HG02981 (cell line): Measurements from ENCODE around the gene PTPRM.

ENCODE experiments used
- ATAC-seq: cut with Tn5 transposase; IDR thresholded peaks from one replicate; pipeline ENCODE4 v1.9.1; 2021; ENCODE audit warnings: mild to moderate bottlenecking, moderate library complexity; ENCODE audit not compliant: unreplicated experiment

PTPRM gene

DNA sequence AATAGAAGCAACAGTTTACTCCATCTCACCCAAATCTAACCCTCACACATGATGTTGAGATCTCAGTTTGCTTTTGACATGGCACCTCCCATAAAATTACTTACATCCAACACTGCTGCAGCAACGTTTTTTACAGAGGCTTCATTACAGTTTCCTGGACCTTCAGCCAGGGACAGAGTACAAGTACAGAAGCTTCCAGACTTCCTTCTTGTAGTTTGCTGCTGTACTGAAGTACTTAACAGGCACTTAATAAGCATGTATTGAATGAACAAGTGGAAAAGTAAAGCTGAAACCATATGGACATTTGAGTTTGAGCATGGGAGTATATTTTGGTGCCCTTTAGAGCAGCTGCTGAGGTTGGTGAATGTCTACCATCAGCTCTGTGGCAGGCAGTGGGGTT is 514.2 kb downstream of the PTPRM start:
- no peak for ATAC-seq

DNA sequence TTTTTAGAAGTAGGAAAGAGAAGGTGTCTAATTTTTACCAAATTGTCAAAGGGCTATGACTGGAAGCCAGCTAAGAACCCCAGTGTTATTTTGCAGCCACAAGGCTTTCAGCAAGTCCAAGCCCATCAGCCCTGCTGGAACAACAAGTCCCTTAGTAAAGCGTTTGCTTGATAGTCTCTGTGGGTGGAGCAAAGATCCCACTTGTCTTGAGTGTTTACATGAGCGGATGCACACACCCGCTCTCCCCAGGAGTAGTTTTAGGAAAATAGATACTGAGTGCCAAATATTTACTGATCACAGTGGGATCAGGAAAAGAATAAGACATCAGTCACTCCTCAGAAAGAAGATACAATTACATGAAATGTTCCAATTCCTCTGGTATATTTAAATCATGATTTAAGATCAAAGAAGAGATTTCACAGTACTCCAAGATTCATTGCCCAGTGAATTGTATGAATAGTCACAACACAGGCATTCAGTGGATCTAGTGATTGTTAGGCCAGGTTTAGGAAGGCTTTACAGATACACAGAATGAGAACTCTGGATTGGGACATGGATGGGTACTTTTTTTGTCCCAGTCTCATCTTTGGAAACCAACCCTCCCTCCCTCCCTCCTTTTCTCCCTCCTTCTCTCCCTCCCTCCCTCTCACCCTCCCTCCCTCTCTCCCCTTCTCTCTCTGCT is 514.9 kb downstream of the PTPRM start:
- no peak for ATAC-seq

DNA sequence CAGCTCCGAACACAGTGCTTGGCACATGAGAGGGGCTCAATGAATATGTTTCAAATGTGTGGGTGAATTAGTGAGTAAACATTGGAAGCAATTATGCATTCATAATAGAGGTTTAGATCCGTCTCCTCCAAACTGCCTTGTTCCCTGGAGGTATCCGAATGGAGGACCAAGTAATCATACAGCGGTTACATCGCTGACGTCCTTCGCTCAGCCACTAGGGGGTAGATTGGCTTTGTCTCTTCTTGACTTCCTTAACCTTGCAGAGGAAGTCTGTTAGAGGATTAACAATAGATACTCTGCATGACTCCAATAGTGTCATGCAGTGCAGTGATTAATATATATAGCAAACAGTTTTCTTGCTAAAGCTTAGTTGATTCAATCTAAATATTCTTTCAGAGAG is 517.0 kb downstream of the PTPRM start:
- ATAC-seq, result no peak

DNA sequence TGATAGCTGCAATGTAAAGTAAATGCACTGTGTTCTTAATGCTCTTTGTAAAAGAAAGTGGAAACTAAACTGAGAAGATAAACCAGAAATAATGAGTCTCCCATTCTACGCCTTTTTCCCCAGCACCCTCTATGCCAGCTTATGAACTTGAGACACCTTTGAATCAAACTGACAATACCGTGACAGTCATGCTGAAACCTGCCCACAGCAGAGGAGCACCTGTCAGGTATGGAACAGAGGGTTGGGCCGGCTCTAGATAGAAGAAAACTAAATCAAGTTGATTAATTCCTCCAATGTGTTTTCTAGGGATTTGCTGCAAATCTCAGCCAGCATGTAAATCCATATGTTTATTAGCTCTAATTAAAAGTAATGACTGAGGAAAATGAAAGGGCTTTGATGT is 521.5 kb downstream of the PTPRM start:
- no peak for ATAC-seq

DNA sequence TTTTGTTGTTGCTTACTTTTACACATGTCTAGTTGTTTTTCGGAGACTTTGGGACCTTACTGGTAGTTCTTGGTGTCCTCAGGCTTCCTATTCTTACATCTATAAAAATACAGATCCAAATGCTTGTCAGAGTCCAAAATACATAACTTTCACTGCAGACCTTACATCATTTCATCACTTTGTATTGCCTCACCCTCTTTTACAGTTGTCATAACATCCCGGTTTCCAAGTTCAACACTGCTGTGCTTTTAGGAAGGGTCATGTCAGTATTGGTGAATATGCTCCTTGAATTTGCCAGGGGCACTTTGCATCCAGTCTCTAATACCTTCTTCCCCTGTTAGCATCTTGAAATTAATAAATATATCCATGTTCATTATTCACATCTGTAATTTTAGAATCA is 523.9 kb downstream of the PTPRM start:
- ATAC-seq, result no peak

DNA sequence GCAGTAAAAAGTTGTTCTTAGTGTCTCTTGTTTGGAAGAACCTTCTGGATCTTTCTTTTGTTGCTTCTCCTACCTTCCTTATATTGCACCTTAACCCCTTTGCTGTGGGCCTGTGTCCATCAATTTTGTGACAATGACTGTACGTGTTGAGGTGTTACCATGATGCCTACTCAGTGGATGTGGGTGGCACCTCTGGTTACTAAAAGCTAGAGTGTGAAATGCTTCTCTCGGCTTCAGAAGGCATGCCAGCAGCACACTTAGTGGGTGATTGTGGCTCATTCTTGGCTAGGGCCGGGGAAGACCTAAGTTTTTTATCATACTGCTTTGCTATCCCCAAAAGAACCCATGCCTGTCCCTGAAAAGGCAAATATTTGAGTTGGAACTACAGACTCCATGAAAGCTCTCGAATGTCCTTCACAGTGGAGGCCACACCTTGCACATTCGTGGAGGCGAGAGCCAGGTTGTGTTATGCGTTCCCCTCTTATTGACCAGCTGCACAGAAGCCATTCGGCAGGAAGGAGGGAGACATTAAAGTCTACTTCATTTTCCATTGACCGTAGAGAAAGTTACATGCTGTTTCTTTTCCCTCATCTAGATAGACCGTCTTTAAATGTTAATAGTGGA is 528.9 kb downstream of the PTPRM start:
- ATAC-seq, result no peak

DNA sequence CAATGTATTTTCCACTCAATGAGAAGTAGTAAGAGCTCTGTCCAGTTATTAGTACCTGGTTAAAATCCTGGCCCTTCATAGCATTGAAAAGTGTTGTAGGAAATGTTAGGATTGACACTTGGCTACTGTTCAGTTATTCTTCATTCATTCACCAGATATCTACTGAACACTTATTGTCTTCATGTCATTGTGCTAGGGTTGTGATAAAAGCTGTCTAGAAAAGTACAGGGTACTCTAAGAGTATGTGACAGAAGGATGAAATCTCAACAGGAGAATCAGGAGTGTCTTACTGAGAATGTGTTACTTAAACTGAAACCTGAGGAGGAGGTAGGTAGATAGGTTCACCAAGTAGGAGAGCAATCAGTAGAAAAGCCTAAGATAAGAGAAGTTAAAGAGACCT is 530.3 kb downstream of the PTPRM start:
- no peak for ATAC-seq

DNA sequence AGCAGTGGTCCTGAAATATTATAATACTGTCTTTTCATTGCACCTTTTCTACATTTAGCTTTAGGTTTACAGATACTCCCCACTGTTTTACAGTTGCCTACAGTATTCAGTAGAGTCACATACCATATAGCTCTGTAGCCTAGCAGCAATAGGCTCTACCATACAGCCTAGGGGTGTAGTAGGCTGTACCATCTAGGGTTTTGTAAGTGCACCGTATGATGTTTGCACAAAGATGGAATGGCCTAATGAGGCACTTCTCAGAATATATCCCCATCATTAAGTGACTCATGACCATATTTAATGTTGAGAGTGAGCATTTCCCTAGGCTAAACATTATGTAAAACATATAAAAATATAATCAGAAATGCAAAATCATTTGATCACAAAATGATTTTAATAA is 530.8 kb downstream of the PTPRM start:
- ATAC-seq, result no peak

DNA sequence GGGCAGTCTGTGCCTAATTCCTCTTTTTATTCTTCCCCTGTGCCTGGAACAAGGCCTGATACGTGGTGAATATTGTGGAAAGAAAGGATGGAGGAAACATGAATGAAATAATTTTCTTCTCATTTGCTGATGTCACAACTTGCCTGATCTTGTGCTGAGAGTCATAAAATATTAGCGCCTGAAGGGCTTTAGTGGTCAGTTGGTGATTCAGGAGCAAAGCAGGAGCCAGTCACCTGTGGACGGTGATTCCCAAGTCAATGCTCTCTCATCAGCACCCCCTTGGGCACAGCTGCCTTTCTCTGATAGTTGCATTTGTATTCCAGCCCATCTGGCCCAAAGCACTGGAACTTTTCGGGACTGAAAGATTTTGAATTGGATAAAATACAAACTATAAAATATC is 539.5 kb downstream of the PTPRM start:
- no peak for ATAC-seq

DNA sequence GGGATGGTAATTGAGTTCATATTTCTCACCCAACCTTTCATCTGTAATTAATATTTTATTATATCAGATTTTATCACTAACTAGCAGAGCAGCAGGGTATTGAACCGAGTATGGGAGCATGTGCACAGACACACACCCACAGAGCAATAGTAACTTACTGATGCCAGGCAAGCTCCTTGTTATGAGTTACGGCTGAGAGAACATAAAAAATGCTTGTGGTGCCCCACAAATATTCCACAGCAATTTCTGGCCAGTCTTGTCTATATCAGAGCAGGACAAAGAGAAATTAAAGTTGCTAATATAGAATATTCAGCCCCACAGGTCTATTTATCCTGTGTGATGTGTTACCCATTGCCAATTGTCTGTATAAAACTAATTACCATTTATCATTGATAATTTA is 540.3 kb downstream of the PTPRM start:
- no peak for ATAC-seq

DNA sequence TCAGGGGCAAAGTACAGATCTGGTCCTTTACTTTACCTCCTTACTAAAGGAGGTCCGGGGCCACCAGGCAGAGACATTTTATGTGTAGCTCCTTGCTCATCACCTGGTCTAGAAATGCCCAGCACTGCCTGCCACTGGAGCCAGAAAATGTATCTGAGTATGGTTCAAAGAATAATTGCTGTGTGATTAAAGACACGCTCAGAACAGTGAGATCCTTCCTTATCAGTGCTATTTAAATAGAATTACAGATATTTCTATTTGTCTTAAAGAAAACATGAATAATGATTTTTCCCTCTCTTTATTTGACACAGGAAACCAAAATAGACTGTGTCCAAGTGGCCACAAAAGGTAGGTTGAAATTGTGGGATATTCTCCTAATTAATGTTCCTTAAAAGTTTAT is 547.4 kb downstream of the PTPRM start:
- no peak for ATAC-seq

DNA sequence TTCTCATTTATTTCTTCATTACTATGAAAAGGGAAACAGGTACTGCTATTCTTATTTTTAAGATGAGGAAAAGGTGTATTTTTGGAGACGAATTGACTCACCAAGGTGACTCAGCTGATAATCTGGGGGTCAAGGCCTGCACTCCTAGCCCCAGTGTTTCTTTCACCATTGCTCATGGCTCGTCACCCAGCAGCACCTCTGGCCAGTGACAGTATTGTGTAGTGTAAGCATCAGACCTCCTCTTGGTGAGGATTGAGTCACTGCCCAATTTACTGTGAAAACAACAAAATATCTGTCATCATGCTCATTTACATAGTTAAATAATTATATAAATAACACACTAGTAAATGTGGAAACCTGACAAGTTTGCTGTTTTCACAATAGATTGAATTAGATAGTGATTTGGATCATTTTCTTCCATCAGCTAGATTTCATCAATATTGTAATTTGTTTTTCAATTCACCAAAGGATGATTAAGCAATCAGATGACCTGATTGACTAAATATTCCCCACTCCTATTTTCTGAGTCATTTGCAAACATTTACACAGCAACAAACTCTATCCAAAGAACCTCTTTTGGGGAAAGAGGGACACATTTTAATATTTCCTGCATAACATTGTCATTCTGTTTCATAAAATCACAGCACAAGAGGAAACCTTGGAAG is 549.4 kb downstream of the PTPRM start:
- no peak for ATAC-seq

DNA sequence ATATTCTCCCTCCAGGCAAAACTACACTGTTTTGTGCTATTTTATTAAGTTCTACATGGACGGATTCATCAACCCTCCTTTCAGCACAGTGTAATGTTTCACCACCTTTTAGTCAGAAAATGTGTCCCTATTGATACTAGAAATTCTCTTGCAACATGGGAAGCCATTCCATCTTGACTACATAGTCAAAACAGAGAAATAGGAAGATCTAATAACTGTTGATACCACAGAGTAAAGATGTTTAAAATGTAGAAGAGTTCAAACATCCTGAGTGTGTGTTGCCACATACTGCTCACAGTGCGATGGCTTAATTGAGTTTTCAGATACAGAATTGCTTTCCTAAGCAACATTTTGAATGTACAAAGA is 549.9 kb downstream of the PTPRM start:
- no peak for ATAC-seq

DNA sequence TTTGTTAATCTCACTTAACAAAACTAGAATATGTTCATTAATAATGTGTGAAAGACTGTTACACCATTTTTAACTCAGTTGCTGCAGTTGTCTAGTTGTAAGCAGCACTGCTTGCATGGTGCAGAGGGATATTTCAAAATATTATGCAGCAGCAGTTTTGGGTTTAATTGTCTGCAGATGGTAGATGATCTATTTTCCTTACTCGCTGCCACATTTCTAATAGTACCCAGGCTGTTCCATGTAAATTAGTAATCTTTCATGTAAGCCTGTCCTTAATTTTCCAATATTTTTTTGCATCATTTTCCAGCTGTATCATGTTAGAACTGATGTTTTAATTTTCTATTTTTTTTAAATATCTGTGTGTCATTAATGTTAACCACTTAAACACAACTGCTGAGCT is 554.0 kb downstream of the PTPRM start:
- no peak for ATAC-seq

DNA sequence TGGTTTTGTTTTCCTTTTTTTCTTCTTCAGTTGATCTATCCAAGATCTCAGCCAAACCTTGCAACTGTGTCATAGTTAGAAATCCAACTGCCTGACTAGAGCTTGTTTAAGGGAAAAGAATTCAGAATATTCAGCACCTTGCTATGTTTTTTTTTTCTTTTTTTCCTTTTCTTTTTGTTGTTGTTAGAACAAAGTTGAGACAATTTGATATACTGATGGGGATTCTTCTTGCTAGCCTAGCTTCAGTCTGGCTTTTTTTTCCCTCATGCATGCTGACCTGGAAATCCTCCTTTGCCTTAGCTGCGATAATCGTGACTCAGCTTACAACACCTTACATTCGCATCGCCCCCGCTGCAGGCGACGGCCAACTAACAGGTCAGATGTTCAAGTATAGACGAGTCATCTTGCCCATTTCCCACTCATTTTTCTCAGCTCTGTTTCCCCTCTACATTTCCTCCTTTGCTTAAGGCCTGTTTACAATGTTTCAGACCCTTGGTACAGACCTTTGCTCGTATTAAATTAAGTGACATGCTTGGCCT is 554.9 kb downstream of the PTPRM start:
- no peak for ATAC-seq

DNA sequence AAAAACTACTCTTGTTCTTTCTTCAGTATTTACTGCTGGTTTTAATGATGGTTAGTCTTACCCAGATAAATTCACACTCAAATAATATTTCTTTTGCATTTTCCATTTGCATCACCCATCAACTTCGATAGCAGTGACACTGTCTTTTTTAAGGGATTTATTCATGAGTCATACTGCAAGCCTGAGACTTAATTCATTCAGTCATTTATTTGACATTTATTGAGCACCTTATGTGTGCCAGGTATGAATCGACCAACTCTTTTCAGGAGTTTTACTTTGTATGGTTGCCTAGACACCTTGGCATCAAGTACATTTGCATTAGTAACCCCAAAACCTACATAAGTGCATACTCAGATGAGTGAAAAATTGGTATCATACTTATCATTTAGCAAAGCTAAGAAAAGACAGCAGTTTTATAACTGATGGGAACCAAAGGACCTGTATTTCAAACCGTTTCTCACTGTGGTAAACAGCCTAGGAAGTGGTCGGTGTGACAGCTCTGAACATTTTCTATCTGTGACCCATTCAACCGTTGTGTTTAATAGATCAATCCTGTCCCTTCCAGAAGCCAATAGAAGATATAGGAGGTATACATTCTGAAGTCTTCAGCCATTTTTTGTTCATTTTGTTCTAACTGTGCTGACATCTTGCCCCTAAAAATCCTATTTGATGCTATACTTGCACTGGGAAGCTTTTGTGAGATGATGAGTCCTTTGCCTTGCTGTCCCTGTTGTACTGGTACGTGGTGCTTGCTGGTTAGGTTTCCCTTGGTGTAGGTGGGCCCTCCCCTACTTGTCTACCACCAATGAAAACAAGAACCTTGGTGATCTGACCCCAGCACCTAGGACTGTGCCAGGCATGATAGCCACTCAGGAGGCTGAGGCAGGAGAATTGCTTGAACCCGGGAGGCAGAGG is 557.4 kb downstream of the PTPRM start:
- ATAC-seq, result no peak

DNA sequence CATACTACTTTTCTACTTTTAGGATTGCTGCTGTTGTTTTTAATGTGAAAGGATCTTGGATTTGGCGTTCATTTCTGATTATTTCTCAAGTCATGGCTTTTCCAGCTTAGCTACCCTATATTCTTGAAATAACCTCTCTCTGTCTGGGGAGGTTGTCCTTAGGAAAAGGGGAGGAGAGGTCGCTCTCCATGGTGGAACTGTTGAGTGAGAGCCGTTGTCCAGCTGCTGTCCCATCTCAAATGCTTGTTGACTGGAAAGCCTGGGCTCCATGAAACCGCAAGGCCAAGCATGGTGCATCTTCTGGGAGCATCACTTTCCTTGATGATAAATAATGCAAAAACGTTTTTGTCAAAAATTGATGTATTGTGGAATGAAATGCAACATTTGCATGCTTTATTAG is 563.0 kb downstream of the PTPRM start:
- no peak for ATAC-seq

DNA sequence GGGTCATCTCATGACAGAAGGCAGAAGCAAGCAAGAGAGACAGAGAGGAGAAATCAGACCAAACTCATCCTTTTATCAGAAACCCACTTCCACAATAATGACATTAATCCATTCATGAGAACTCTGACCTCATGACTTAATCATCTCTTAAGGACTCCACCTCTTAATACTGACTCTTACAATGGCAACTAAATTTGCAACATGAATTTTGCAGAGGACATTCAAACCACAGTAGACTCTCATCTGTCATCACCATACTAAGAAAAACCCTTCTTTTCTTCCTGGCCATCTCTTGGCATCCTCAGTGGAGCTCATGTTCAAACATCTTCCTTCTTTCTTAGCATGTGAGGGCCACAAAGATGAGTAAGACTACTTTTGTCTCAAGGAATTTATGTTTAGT is 565.9 kb downstream of the PTPRM start:
- ATAC-seq, result no peak

DNA sequence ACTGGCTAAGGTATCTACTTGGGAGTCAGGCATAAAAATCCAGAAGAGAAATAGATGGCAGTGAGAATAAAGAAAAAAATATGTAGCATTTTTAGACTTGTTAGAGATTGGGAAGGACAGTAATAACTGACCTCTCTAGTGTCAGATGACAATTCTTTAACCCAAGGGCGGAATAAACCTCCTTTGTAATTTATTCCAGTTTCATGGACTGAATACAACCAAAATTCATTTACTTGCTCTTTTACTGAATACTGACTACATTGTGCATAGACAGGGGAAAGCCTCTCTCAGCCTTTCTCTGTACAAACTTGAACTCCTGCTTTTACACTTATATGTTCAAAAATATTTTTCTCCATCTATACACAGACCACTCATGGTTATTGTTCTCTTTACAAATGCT is 566.8 kb downstream of the PTPRM start:
- no peak for ATAC-seq

DNA sequence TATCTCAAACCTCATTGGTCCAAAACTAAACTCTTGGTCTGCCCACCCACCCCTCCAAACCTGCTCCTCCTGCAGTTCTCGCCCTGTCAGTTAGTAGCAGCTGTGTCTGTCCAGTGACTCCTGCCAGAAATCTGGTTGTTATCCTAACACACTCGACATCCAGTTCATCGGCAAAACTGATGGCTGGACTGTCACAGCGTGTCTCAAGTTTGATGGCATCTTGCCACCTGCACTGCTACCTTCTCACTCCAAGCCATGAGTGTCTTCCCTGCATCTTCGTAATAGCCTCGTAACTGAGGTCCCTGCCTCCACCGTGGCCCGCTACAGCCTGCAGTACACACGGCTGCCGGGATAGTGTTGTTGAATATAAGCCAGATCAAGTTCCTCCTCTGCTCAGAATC is 572.0 kb downstream of the PTPRM start:
- no peak for ATAC-seq

DNA sequence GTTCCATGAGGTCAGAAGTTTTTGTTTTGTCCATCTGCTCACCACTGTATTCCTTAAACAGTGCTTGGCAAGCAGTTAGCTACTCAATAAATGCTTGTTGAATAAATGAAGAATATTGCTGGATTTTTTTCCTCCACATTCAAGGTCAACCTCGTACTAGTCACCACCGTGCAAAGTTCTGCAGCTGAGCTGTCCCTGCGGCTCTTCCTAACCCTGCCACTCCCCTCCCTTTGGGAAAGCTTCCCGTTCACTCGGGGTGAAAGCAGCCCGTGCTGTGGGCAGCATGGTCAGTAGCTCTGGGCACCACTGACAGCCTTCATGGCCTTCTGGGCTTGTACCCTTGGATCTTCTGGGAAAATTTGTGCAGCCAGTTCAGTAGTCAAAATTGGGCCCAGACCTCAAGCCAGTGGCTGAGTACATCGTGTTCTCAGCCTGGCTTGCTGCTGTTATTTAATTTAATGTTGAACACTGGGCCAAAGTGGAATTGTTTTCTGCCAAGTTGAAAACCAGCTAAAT is 572.8 kb downstream of the PTPRM start:
- ATAC-seq, result no peak
